Colonic mucosa (tissue), 4 donors: ENCODE measurements around the gene GPR65. TPM values are rescaled to one million over a fixed set of nuclear protein-coding genes. Genes with fewer than 3 reads are reported as not detected.

Experiments used
- DNase-seq: peaks from one replicate; pipeline ENCODE4 v3.0.0-alpha.2; 2020
- H3K27ac ChIP-seq: fragments of 200-600 bp; one replicate; pipeline ENCODE4 v1.8.0; 2021
- H3K27me3 ChIP-seq: fragments of 200-600 bp; one replicate; pipeline ENCODE4 v1.8.0; 2021
- H3K36me3 ChIP-seq: fragments of 200-600 bp; one replicate; pipeline ENCODE4 v1.8.0; 2021
- H3K4me1 ChIP-seq: fragments of 200-600 bp; one replicate; pipeline ENCODE4 v1.8.0; 2021; ENCODE audit warnings: mild to moderate bottlenecking
- H3K4me3 ChIP-seq: fragments of 200-600 bp; one replicate; pipeline ENCODE4 v1.8.0; 2021
- H3K9ac ChIP-seq, 2 donors: one replicate each; pipeline ENCODE4 v1.7.0; 2013; ENCODE audit warnings: control low read depth in 2 of 2, low read depth in 2 of 2, low read length in 2 of 2
- H3K9me3 ChIP-seq: fragments of 200-600 bp; one replicate; pipeline ENCODE4 v1.8.0; 2021
- intact Hi-C: fragments of 100-400 bp; cut with DNase I; formaldehyde crosslinking; loops from one replicate; pipeline ENCODE4 v1.14.1; 2022
- total RNA-seq, 2 donors: library from RNA; stranded (reverse); fragmentation: NEBNext Ultra II Directional in 1 of 2; extraction: Animal tissue kit (Norgen Biotek cat#: 25700) in 1 of 2; gene quantifications; one replicate each; pipeline ENCODE4 v1.2.1, GENCODE V29; 2021
- TF ChIP-seq, protein P1 (sequence below): fragments of 200-600 bp; IDR thresholded peaks from one replicate; pipeline ENCODE4 v1.8.0; 2022; ENCODE audit warnings: antibody characterized with exemption, mild to moderate bottlenecking
- donor health status: healthy.
- donor health status: DM: no; HTN: no; CAD: no.
- donor health status: DM: no; HTN: no; CAD: no.

Gene GPR65
- total RNA-seq, 2 donors from 2014 or later: 0.35 to 1.2 TPM

DNA sequence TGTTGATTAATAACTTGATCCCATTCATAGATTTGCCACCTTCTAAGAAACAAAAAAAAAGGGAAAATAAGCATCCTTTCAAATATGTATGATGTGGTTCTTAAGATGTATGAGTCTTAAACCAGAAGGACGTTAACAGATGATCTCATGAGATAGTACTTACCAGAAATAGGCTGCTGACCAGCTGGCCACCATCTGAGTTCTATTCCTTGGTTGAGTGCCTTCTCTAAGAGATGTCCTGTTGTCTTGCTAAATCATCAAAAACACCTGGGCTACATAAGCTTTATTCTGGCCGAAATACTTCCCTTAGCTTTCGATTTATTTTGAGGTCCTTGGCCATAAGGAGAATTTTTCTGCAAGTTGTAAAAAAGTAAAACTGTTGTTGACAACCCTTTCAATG, 55.6 kb downstream of the GPR65 start:
- Histone ChIP-seq H3K4me3 (no peak overlapping the region), H3K9me3 (no peaks in the 10 kb centered on the region), H3K27ac (no peak overlapping the region), H3K36me3 (no peaks in the 10 kb centered on the region), H3K27me3 (no peaks in the 10 kb centered on the region), H3K4me1 (no peaks in the 10 kb centered on the region), H3K9ac (no peak overlapping the region)
- DNase-seq: no peak
- intact Hi-C loops: no loop called here
- TF ChIP-seq, protein P1, sequence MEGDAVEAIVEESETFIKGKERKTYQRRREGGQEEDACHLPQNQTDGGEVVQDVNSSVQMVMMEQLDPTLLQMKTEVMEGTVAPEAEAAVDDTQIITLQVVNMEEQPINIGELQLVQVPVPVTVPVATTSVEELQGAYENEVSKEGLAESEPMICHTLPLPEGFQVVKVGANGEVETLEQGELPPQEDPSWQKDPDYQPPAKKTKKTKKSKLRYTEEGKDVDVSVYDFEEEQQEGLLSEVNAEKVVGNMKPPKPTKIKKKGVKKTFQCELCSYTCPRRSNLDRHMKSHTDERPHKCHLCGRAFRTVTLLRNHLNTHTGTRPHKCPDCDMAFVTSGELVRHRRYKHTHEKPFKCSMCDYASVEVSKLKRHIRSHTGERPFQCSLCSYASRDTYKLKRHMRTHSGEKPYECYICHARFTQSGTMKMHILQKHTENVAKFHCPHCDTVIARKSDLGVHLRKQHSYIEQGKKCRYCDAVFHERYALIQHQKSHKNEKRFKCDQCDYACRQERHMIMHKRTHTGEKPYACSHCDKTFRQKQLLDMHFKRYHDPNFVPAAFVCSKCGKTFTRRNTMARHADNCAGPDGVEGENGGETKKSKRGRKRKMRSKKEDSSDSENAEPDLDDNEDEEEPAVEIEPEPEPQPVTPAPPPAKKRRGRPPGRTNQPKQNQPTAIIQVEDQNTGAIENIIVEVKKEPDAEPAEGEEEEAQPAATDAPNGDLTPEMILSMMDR: no peak

DNA sequence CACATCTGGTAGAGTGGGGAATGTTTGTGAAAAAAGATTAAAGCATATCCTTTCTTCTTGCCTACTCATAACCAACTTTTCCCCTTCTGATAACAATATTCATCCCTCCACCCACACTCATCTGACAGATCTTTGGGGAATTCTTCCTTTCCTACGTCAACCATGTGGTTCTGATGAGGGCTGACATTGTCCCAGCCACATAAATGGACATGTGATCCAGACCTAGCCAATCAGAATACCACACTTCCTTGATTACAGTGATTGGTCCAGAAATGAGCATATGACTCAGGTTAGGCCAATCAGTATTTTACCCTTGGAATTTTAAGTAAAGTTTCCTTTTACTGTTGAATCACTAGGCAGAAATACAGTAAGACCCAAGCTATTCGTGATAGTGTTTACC, 58.9 kb downstream of the GPR65 start:
- H3K27ac ChIP-seq: no peak overlapping the region
- TF ChIP-seq, protein P1: no peak
- intact Hi-C loops: no loop called here
- no peak for DNase-seq
- H3K9me3 ChIP-seq: no peaks in the 10 kb centered on the region
- no peaks in the 10 kb centered on the region for H3K4me1 ChIP-seq
- no peak overlapping the region for H3K4me3 ChIP-seq
- H3K9ac ChIP-seq: no peak overlapping the region
- H3K27me3 ChIP-seq: no peaks in the 10 kb centered on the region
- no peaks in the 10 kb centered on the region for H3K36me3 ChIP-seq

Other genes starting within 250 kb of the GPR65 start
- 10 to 100 TPM; 14.9 to 27.4 TPM for gene GALC, start 12.0 kb upstream of the GPR65 start, total RNA-seq